ENCODE results near the gene ZNF91. TPM values are rescaled to one million over a fixed set of nuclear protein-coding genes. Genes with fewer than 3 reads are reported as not detected.

ZNF91 gene
- total and polyA plus RNA-seq, 10 of the 15 experiments (the other 5 are each of a cell fraction or from before 2014, with no cell fraction given) = 4.6 to 31.1 (median 11.3) TPM

GRCh38 chr19:23395041-23395721 lies at the start of gene ZNF91 (continued):
- TF ChIP-seq ZNF687 (IDR thresholded peaks at IDR 0.05) (no peak), MAX (IDR thresholded peaks at IDR 0.05; ENCODE audit: low read depth, low read length) (no peak), PML (IDR thresholded peaks at IDR 0.05; ENCODE audit: low read length) (no peak), FOXK2 (IDR thresholded peaks at IDR 0.05) (no peak), CEBPZ (IDR thresholded peaks at IDR 0.05; ENCODE audit: low read depth, low read length) (peak; percentile 84), SRF (IDR thresholded peaks at IDR 0.05; ENCODE audit: low read depth in 2 of 2, low read length in 2 of 2) (peak; percentile 68 to 95), NFXL1 (IDR thresholded peaks at IDR 0.05; ENCODE audit: borderline replicate concordance) (no peak), ZNF207 (IDR thresholded peaks at IDR 0.05; ENCODE audit: borderline replicate concordance) (peak; percentile 68; the same call in 1 of the 2 replicates), SMAD1 (IDR thresholded peaks at IDR 0.05; ENCODE audit: low read depth, partially characterized antibody) (peak; percentile 36), WRNIP1 (IDR thresholded peaks at IDR 0.05; ENCODE audit: borderline replicate concordance, low read depth, low read length) (no peak), SREBF2 (IDR thresholded peaks at IDR 0.05; ENCODE audit: low read length) (no peak), CBX5 (IDR thresholded peaks at IDR 0.05; ENCODE audit: low read depth) (no peak), KLF5 (IDR thresholded peaks at IDR 0.05; ENCODE audit: partially characterized antibody) (peak; percentile 22), POLR2A (IDR thresholded peaks at IDR 0.05; ENCODE audit: low read depth, low read length) (peak; percentile 96), BHLHE40 (IDR thresholded peaks at IDR 0.05; ENCODE audit: borderline replicate concordance in 1 of 2, low read depth in 2 of 2, low read length in 1 of 2) (no peak; a peak in 1 of 4 replicates), E4F1 (IDR thresholded peaks at IDR 0.05; ENCODE audit: borderline replicate concordance, partially characterized antibody) (no peak), GATAD2B (conservative IDR thresholded peaks at IDR 0.05; ENCODE audit: low read depth) (no peak)
